ENCODE data around the gene CHRNA10. TPM values are rescaled to one million over a fixed set of nuclear protein-coding genes. Genes with fewer than 3 reads are reported as not detected.

The CHRNA10 gene
- total RNA-seq = 0.88 TPM

GRCh38 chr11:3671334-3672254, at the start of gene CHRNA10:
Gene CHRNA10 (minus strand): TSS chr11:3671384. CDS start chr11:3671312, 72 bp downstream.

DNA sequence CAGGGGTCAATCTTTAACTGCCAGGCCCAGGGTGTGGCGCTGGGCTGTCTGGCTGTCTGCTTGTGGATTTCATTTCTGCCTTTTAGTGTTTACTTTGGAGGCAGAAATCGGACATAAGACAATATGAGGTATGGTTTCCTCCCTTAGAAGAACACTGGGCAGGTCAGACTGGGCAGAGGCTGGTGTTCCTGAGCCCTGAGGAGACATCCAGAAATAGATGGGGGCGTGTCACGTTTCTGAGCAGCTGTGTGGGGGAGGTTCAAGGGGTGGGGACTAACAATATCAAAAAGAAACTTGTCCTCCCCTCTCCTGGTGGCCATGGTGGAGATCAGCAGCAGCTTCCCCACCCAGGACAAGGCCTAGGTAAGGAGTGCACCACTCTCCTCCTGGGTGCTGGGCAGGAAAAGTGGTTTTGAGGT, 26.4 kb downstream of the CHRNA10 start, which contains the start of gene ART1:
Gene ART1 (plus strand): TSS at position 312 of the 419 bp plus-strand sequence. CDS start 14,086 bp downstream, outside the sequence.

GRCh38 chr11:3641701-3642070, 29.5 kb downstream of the CHRNA10 start, which contains the start of gene ART5:
Gene ART5 (minus strand): TSS chr11:3641992. CDS start chr11:3641862, 130 bp downstream.

Other genes with a start within 250 kb of the CHRNA10 start
- gene ART5, start 29.4 kb downstream of the CHRNA10 start, total RNA-seq = 0.88 TPM
- gene ART1, start 26.3 kb downstream of the CHRNA10 start, total RNA-seq = not detected
- gene NUP98, start 126.2 kb upstream of the CHRNA10 start, total RNA-seq = 186 TPM
- gene PGAP2, start 137.2 kb upstream of the CHRNA10 start, total RNA-seq = 44.0 TPM
- gene RHOG, start 169.6 kb upstream of the CHRNA10 start, total RNA-seq = 10.2 TPM
- gene STIM1, start 184.3 kb upstream of the CHRNA10 start, total RNA-seq = 32.2 TPM